ENCODE results near the gene SHROOM1. TPM values are rescaled to one million over a fixed set of nuclear protein-coding genes. Genes with fewer than 3 reads are reported as not detected.

Gene SHROOM1
- total and polyA plus RNA-seq, 8 donors, result 8.1 to 20.6 (median 10.0) TPM

DNA sequence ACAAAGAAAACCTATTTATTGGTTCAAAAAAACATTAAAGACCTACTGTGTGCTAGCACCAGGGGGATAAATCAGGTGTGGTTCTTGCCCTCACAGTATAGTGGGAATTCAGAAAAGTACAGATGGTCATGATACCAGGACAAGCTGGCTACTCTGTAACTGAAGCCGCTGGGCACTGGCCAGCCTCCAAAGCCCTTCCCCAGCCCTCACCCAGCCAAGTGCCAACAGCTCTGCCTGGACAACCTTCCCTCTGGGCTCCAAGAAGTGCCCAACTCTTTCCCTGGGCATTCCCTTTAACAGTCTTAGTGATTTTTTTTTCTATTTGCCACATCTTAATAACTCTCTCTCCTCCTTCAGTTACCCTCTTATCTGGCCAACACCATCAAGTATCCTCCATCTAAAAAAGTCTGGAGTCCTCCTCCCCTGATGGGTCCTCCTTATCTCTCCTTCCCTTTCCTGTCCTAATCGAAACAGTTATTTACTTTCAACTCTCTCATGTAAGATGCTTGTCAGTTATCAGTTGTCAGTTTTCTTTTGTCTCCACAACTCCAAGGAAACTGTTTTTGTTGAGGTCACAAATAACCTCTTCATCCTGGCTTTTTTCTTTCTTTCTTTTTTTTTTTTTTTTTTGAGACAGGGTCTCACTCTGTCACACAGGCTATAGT is 40.1 kb downstream of the SHROOM1 start:
- H3K27me3 ChIP-seq, result no peaks in the 10 kb centered on the region
- ATAC-seq (no peak), DNase-seq (no peak)
- TF ChIP-seq, protein P1, sequence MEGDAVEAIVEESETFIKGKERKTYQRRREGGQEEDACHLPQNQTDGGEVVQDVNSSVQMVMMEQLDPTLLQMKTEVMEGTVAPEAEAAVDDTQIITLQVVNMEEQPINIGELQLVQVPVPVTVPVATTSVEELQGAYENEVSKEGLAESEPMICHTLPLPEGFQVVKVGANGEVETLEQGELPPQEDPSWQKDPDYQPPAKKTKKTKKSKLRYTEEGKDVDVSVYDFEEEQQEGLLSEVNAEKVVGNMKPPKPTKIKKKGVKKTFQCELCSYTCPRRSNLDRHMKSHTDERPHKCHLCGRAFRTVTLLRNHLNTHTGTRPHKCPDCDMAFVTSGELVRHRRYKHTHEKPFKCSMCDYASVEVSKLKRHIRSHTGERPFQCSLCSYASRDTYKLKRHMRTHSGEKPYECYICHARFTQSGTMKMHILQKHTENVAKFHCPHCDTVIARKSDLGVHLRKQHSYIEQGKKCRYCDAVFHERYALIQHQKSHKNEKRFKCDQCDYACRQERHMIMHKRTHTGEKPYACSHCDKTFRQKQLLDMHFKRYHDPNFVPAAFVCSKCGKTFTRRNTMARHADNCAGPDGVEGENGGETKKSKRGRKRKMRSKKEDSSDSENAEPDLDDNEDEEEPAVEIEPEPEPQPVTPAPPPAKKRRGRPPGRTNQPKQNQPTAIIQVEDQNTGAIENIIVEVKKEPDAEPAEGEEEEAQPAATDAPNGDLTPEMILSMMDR (IDR thresholded peaks at IDR 0.05), result no peak
- no peaks in the 10 kb centered on the region for H3K9me3 ChIP-seq
- no peaks in the 10 kb centered on the region for H3K4me1 ChIP-seq
- H3K36me3 ChIP-seq, result no peaks in the 10 kb centered on the region
- no peak overlapping the region for H3K27ac ChIP-seq
- H3K4me3 ChIP-seq, result no peak overlapping the region
- intact Hi-C loops (cut with DNase I), result no loop called here

DNA sequence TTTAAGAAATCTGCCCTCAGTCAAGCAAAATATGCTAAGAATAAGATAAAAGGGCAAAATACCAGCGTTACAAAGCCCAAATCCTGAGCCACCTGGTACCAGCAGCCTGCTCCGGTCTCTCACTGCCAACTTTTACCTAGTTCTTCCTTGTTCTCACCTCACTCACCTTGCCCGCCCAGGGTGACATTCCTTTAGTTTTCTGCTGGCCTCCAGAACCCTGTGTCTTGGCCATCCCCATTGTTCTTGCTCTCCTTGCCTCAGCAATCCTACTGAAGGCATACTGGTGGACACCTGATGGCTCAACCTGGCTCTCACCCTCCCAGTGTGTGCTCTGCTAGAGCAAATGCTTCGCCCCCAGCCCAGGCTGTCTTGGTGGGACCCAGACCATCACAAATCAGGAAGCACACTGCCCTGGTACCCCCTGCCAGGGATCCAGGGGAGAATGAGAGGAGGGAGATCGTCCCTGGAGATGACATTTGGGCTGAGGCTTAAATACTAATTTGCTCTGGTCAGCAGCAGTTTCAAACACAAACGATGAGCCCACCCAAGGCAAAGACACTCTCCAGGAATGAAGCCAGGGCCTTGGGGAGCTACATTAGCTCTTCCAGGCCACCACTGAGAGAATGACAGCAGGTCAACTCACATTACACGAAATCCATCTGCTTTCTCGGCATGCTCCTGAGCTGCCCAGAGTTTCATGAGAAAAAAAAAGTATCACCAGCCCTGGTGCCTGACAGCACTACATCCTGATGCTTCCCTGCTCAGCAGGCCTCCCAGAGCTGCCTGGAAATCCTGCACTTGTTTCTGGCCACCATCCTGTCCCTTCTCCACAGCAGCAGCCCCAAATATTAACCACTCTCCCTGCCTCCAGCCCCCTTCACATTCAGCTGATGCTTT is 41.2 kb downstream of the SHROOM1 start:
- ATAC-seq (no peak), DNase-seq (no peak)
- H3K4me3 ChIP-seq, result no peak overlapping the region
- H3K4me1 ChIP-seq, result no peaks in the 10 kb centered on the region
- no peaks in the 10 kb centered on the region for H3K27me3 ChIP-seq
- TF ChIP-seq, protein P1 (IDR thresholded peaks at IDR 0.05), result no peak
- no peaks in the 10 kb centered on the region for H3K36me3 ChIP-seq
- no peak overlapping the region for H3K27ac ChIP-seq
- no peaks in the 10 kb centered on the region for H3K9me3 ChIP-seq
- intact Hi-C loops (cut with DNase I), result no loop called here

DNA sequence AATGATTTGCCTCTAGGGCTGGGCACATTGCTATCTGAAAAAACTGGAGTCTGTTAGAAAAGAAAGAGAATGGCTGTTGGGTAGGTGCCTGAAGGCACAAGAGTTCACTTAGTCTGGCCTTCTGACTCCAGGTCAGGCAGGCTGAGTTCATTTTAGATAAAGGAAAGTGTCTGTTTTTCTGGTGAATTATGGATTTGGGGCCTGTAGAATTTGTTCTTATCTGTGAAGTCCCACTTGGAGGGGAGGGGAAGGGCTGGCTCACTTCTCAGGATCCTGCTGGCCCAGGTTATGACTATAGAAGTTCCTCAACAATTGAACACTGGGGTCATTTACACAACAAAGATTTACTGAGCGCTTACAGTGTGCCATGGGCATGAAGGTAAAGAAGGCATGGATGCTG is 41.9 kb downstream of the SHROOM1 start:
- Histone ChIP-seq H3K27me3 (peaks cover 0 to 3% of the 10 kb centered on the region in 2 donors), H3K4me3 (no peak overlapping the region), H3K36me3 (no peaks in the 10 kb centered on the region), H3K27ac (no peak overlapping the region), H3K4me1 (no peaks in the 10 kb centered on the region), H3K9me3 (no peaks in the 10 kb centered on the region)
- no peak for ATAC-seq
- intact Hi-C loops (cut with DNase I), result no loop called here
- TF ChIP-seq, protein P1 (IDR thresholded peaks at IDR 0.05), result no peak
- DNase-seq, result no peak

DNA sequence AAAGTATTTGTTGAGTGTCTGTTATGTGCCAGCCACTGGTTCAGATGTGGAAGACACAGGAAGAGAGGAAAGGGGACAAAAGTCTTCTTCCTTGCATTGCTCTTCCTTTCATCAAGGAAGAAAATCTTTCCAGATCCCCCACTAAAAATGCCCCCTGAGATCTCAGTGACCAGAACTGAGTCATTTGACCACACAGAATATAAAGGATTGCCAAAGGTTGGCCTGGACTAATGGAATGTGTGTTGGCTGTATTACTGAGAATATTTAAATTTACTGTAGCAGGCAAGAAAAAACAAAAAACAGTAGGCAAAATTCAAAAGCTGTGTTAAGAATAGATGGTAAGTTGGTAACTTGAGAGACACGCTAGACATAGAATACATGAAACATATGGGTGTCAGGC is 43.4 kb downstream of the SHROOM1 start:
- DNase-seq (no peak), ATAC-seq (no peak)
- H3K9me3 ChIP-seq, result no peaks in the 10 kb centered on the region
- intact Hi-C loops (cut with DNase I), result no loop called here
- H3K4me1 ChIP-seq, result peaks cover 0 to 7% of the 10 kb centered on the region in 2 donors
- H3K4me3 ChIP-seq, result no peak overlapping the region
- no peaks in the 10 kb centered on the region for H3K36me3 ChIP-seq
- H3K27ac ChIP-seq, result no peak overlapping the region
- peaks cover 0 to 12% of the 10 kb centered on the region in 2 donors for H3K27me3 ChIP-seq
- TF ChIP-seq, protein P1 (IDR thresholded peaks at IDR 0.05), result no peak

DNA sequence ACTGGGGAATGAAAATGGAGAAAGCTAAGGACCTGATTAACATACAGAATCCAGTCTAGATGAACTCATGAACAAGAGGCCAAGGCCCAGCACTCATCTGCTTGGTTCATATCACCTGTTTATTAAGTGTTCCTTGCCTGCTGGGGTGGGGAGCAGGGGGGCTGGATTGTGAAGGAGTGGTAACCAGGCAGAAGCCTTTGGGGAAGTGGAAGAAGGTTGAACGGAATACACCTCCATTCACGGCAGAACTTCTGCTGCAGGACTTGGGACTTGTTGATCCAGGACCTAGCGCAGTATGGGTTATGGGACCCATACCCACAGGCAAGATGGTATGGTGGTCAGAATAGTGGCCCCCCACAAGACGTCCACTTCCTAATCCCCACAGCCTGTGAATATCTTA is 44.6 kb downstream of the SHROOM1 start:
- Histone ChIP-seq H3K27ac (no peak overlapping the region), H3K9me3 (no peaks in the 10 kb centered on the region), H3K27me3 (peaks cover 0 to 12% of the 10 kb centered on the region in 2 donors), H3K36me3 (no peaks in the 10 kb centered on the region), H3K4me1 (peaks cover 0 to 7% of the 10 kb centered on the region in 2 donors), H3K4me3 (no peak overlapping the region)
- DNase-seq, result no peak
- ATAC-seq, result no peak
- TF ChIP-seq, protein P1 (IDR thresholded peaks at IDR 0.05), result no peak
- intact Hi-C loops (cut with DNase I), result no loop called here

Data from left lung (tissue), 10 donors.